Measurements from ENCODE around the gene AFTPH.

The AFTPH gene

GRCh38 chr2:64624108-64624610 is 100.0 kb downstream of the AFTPH start:
- H3K27me3 ChIP-seq (replicated peaks; ENCODE audit: control insufficient read depth, insufficient read depth, low read length): no peaks in the 10 kb centered on the region
- no peak for TF ChIP-seq CTCF (IDR thresholded peaks at IDR 0.05; ENCODE audit: insufficient read depth, low read length, poor library complexity, severe bottlenecking)
- no peak for DNase-seq (ENCODE audit: extremely low read depth, insufficient read length)
- H3K4me3 ChIP-seq (replicated peaks; ENCODE audit: low read depth, low read length): no peak overlapping the region
- no peaks in the 10 kb centered on the region for H3K36me3 ChIP-seq (ENCODE audit: control insufficient read depth, insufficient read depth, low read length)

GRCh38 chr2:64624862-64625261 is 100.7 kb downstream of the AFTPH start:
- no peak for TF ChIP-seq CTCF (IDR thresholded peaks at IDR 0.05; ENCODE audit: insufficient read depth, low read length, poor library complexity, severe bottlenecking)

GRCh38 chr2:64625299-64626145 is 101.4 kb downstream of the AFTPH start:
- Histone ChIP-seq H3K36me3 (ENCODE audit: control insufficient read depth, insufficient read depth, low read length) (no peaks in the 10 kb centered on the region; the same call in none of the 2 replicates), H3K4me3 (replicated peaks; ENCODE audit: low read depth, low read length) (no peak overlapping the region), H3K27me3 (replicated peaks; ENCODE audit: control insufficient read depth, insufficient read depth, low read length) (no peaks in the 10 kb centered on the region)
- peak; percentile 23 for TF ChIP-seq CTCF (IDR thresholded peaks at IDR 0.05; ENCODE audit: insufficient read depth, low read length, poor library complexity, severe bottlenecking)
- no peak for DNase-seq (ENCODE audit: extremely low read depth, insufficient read length)

More at GRCh38 chr2:64624862-64625261, 100.7 kb downstream of the AFTPH start:
- H3K36me3 ChIP-seq (ENCODE audit: control insufficient read depth, insufficient read depth, low read length): no peaks in the 10 kb centered on the region; the same call in 1 of the 2 replicates
- H3K27me3 ChIP-seq (replicated peaks; ENCODE audit: control insufficient read depth, insufficient read depth, low read length): no peaks in the 10 kb centered on the region
- H3K4me3 ChIP-seq (replicated peaks; ENCODE audit: low read depth, low read length): no peak overlapping the region
- DNase-seq (ENCODE audit: extremely low read depth, insufficient read length): no peak

- no peaks in the 10 kb centered on the region for H3K27me3 ChIP-seq (replicated peaks; ENCODE audit: control insufficient read depth, insufficient read depth, low read length)
- no peak for TF ChIP-seq CTCF (IDR thresholded peaks at IDR 0.05; ENCODE audit: insufficient read depth, low read length, poor library complexity, severe bottlenecking)
- no peak for DNase-seq (ENCODE audit: extremely low read depth, insufficient read length)
- peaks cover 5% of the 10 kb centered on the region for H3K36me3 ChIP-seq (ENCODE audit: control insufficient read depth, insufficient read depth, low read length)
- no peak overlapping the region for H3K4me3 ChIP-seq (replicated peaks; ENCODE audit: low read depth, low read length)
Measured at GRCh38 chr2:64626146-64626809, 102.2 kb downstream of the AFTPH start.

- no peak for TF ChIP-seq CTCF (IDR thresholded peaks at IDR 0.05; ENCODE audit: insufficient read depth, low read length, poor library complexity, severe bottlenecking)
- no peak for DNase-seq (ENCODE audit: extremely low read depth, insufficient read length)
- Histone ChIP-seq H3K27me3 (replicated peaks; ENCODE audit: control insufficient read depth, insufficient read depth, low read length) (no peaks in the 10 kb centered on the region), H3K4me3 (replicated peaks; ENCODE audit: low read depth, low read length) (no peak overlapping the region), H3K36me3 (ENCODE audit: control insufficient read depth, insufficient read depth, low read length) (peaks cover 8% of the 10 kb centered on the region)
Measured at GRCh38 chr2:64626963-64627760, 103.0 kb downstream of the AFTPH start.
